DMS53 treated with DMSO at 0.1 percent for 48 hours (cell line): ENCODE data around the gene LRP11.
A peak's percentile ranks its signal among the peaks of the same experiment; 100 is the strongest.
"Not testable (repeated sequence)": the region's sequence is repeated elsewhere in the genome, so short reads cannot be mapped to it uniquely, and the experiment has no call there.

ENCODE experiments used
- DNase-seq: peaks from one replicate; lab custom pipeline; 2025; ENCODE audit not compliant: unreplicated experiment; lab: John Stamatoyannopoulos, UW

The LRP11 gene

DNA sequence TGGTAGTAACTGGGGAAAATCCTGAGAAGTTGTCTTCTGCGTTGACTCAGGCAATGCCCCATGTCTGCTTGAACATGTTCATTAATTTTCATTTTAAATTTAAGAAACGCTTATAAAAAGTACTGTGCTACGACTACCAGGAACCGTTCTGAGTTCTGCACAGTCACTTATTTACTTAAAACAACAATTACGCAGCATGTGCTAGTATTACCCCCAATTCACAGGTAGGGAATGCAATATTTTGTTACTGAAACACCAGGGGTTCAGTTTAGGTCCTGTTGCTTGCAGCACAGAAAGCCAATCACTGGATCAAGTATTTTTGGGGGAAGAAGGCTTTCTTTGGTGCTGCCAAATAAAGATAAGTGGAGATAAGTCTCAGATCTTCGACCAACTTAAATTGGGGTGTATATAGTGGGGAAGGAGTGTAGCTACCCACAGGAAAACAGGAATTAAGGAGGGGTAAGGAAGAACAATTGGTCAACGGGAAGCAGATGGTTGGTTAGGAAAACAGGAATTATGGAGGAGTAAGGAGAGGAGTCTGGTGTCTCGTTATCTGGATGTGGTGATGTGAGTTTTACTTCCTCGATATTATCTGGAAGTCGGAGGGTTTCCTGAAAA lies 5.2 kb upstream of the LRP11 start:
- DNase-seq = no peak

- no peak for DNase-seq
These were observed 3.9 kb upstream of the LRP11 start for GRCh38 chr6:149867876-149868640.

DNA sequence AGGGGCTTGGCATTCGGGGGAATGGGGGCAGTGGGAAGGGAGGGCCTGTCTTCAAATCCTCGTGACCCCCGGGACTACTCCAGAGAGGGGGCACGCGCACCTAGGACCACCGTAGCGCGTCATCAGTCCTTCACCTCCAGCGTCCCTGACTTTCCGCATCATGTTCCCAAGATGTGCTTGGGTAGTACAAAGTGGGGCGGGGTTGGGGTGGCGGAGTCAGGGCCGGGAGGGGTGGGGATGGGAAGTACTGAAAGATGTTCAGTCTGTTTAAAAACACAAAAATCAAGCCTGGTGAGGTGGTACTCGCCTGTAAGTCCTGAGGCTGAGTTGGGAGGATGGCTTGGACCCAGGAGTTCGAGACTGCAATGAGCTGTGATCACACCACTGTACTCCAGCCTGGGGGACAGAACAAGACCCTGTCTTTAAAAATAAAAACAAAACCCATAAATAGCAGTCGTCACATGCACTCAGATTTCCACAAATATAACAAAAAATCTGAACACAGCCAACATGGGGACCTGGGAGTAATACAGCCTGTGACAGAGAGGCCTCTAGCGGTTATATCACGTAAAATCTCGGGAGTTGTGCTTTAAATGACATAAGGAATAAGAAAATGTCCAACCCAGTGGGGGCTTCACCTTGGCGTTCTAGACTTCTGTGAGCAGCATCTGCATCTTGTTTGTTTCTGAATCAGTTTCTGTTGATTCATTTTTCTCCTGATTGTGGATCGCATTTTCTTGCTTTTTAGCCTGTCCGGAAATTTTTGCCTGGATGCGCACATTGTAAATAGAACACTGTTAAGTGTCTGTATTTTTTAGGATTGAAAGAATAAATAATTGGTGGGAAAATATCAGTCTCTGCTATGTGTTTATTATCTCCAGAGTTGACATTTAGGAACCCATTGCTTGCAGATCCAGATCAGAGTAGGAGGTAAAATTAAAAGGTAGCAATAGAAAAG lies 698 bp upstream of the LRP11 start:
- DNase-seq = peak; percentile 33

DNA sequence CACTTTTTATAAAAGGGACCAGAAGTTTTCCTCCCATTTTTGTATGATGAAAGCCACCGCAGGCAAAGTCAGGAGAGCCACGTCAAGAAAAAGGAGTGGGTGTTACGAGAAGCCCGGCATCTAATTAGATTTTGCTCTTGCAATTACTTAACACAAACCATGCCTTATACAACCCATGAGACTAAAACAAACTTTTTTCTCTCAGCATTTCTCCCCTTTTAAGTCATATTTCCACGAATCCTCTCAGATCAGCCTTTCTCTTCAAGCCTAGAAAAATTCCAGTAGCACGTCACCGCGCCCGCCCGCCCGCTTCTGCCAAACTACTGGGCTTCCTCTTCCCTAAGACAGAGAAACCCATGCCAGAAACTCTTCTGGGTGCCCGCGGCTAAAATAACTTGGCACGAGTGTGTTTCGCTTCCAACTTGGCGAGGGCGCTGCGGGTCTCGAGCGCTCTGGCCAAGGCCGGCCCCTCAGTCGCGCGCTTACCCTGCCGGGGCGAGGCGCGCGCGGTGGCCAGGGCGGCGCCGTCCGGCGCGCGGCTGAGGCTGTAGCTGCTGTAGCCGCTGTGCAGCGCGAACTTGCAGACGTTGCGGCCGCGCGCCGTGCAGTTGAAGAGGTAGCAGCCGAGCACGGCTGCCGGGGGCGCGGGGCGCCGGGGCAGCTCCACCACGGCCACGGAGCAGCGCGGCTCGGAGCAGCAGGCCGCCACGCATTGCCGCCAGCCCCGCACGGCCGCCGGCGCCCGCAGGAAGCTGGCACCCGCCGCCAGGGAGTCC lies 1.0 kb downstream of the LRP11 start:
- peak; percentile 17 for DNase-seq

DNA sequence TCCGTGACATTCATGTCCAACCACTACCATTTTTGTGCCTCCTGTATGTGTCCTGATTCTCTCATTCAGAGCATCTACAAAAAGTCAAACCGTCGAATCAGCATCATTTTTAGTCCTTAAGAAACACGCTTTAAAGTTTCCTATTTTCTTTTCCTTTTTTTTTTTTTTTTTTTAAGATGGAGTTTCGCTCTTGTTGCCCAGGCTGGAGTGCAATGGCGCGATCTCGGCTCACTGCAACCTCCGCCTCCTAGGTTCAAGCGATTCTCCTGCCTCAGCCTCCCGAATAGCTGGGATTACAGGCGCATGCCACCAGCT lies 1.8 kb downstream of the LRP11 start:
- DNase-seq = not testable (repeated sequence)

- DNase-seq = no peak
These were observed 2.3 kb downstream of the LRP11 start for GRCh38 chr6:149861603-149862423.

- DNase-seq = peak; percentile 83
These were observed 3.1 kb downstream of the LRP11 start for GRCh38 chr6:149860834-149861602.

DNA sequence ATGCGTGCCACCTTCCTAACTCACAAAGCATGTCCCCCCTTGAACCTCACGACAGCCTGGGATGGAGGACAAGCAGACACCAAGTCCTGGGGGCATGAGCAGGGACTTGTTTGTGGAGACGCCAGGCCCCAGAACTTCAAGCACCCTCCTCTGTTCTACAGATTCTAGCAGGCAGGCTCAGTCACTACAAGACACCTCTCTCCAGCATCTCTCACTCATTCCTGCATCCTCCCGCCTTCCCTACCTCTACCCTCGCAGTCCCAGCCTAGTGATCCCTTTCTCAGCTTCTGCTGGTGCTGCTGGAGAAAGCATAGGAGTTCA lies 3.7 kb downstream of the LRP11 start:
- DNase-seq = no peak

- no peak for DNase-seq
These were observed 4.2 kb downstream of the LRP11 start for GRCh38 chr6:149859938-149860337.

- DNase-seq = peak; percentile 61
These were observed 4.8 kb downstream of the LRP11 start for GRCh38 chr6:149859368-149859767.

DNA sequence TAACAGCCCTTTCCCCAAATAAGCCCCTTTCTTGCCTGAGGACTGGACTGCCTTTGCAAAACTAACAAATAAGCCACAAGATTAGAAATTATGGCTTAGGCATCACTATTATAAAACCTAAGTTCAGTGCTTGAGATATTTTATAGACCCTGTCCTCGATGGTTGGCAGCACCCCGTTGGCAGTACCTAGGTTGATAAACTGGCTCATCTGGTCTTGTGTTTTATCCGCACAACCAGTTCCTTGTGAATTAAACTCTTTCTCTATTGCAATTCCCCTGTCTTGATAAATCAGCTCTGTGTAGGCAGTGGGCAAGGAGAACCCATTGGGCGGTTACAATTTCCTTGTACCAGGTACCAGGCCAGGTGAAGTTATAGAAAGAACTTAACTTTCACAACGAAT lies 6.6 kb downstream of the LRP11 start:
- no peak for DNase-seq

- no peak for DNase-seq
These were observed 7.7 kb downstream of the LRP11 start for GRCh38 chr6:149856256-149856994.

- no peak for DNase-seq
These were observed 8.4 kb downstream of the LRP11 start for GRCh38 chr6:149855741-149856140.

DNA sequence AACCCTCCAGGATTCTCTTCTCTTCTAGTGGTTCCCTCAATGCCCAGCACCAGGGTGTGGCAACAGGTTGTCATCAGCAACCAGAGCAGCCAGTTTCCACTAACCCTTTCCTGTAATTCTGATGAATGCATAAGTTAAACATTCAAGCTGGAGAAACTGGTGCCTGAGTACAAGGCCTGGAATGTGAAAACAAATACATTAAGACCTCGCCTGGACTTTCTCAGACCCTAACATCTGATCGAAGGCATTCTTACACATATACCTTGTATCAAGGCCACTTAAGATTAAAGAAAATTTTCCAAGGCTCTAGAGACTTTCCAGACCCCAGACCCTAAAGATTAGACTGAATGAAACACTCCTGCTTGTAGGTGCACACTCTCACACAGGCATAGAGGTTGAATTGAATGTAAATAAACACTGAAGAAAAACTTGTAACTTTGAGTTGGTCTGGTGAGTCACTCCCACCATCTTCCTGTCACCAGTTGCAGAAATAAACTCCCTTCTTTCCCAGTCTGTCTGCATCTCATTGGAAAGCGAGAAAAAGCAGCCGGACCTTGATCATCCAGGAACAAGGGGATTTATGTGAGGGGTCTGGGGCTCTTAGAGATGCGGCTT lies 9.0 kb downstream of the LRP11 start:
- no peak for DNase-seq

GRCh38 chr6:149854532-149854931 lies 9.6 kb downstream of the LRP11 start:
- DNase-seq = no peak

GRCh38 chr6:149854017-149854416 lies 10.1 kb downstream of the LRP11 start:
- not testable (repeated sequence) for DNase-seq

DNA sequence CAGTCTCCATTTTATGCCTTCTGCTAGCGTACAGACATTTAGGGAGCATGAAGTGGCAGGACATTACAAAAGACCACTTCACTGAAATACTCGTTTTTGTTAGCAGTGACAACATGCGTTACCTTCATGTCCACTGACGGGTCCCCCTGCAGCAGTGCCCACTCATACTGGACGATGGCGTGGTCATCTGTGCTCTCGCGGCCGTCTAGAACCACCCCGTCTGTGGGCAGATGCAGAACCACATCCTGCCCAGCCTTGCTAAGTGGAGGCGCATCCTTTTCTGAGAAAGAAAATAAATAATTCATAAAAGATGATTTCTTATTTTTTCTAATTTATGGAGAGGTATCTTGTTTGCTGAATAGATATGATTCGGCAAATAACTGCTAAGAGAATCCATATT lies 11.3 kb downstream of the LRP11 start:
- DNase-seq = no peak

DNA sequence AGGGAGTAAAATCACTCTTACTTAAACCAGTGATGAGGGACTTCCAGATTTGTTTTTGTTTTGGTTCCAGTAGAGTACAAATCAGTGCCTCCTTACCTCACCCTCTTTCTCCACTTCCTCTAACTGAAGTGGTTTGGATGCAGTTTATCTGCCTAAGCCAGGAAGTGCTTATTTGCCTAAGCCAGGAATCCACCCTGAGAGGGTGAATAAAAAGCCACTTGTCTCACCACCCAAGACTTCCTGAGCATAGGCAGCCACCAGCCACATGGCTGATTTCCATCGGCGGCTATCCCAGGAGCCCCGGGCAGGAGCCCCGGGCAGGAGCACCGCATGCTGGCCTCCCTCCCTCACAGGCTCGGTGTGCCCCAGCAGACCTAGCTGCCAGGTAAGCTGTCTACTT lies 12.0 kb downstream of the LRP11 start:
- DNase-seq = peak; percentile 77
